Stomach (tissue), 4 donors: ENCODE measurements around the gene DRD3.

Experiments
- POLR2A ChIP-seq, 4 donors: fragments of 450-650 bp; IDR thresholded peaks; one replicate each; pipeline ENCODE4 v1.6.1; 2016; ENCODE audit warnings: antibody characterized with exemption in 4 of 4, control low read depth in 2 of 4, mild to moderate bottlenecking in 1 of 4, moderate library complexity in 1 of 4
- TF ChIP-seq, protein P1 (sequence below), 7 experiments: fragments of 450-650 bp in 4 of 7; fragments of 200-600 bp in 3 of 7; sonication (generic) in 3 of 7; IDR thresholded peaks; one replicate each; pipeline ENCODE4 v1.5.1; 2016 to 2019; ENCODE audit warnings: antibody characterized with exemption in 7 of 7, control low read depth in 2 of 7, mild to moderate bottlenecking in 1 of 7

DNA sequence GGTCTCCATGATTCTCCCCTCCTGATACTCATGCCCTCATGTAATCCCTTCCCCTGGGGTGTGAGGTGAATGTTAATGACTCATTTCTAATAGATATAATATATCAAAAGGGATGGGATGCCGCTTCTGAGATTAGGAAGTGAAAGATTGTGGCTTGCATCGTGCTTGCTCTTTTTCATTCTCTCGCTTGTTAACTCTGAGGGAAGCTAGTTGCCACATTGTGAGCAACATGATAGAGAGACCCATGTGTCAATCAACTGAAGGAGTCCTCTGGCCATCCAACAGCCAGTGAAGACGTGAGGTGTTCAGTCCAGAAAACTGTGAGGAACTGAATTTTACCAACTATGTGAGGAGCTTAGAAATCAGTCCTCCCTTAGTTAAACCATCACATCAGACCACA, 28.9 kb upstream of the DRD3 start:
- no peak for TF ChIP-seq POLR2A (IDR thresholded peaks at IDR 0.05)
- TF ChIP-seq, protein P1, sequence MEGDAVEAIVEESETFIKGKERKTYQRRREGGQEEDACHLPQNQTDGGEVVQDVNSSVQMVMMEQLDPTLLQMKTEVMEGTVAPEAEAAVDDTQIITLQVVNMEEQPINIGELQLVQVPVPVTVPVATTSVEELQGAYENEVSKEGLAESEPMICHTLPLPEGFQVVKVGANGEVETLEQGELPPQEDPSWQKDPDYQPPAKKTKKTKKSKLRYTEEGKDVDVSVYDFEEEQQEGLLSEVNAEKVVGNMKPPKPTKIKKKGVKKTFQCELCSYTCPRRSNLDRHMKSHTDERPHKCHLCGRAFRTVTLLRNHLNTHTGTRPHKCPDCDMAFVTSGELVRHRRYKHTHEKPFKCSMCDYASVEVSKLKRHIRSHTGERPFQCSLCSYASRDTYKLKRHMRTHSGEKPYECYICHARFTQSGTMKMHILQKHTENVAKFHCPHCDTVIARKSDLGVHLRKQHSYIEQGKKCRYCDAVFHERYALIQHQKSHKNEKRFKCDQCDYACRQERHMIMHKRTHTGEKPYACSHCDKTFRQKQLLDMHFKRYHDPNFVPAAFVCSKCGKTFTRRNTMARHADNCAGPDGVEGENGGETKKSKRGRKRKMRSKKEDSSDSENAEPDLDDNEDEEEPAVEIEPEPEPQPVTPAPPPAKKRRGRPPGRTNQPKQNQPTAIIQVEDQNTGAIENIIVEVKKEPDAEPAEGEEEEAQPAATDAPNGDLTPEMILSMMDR (IDR thresholded peaks at IDR 0.05): no peak
